Right lobe of liver (tissue), 6 donors: ENCODE data around the gene P2RX7. TPM values are rescaled to one million over a fixed set of nuclear protein-coding genes. Genes with fewer than 3 reads are reported as not detected.
A peak's percentile ranks its signal among the peaks of the same experiment; 100 is the strongest.

Experiments
- ATAC-seq, 4 donors: fragments of 200-7000 bp; cut with Tn5 transposase; one replicate each; pipeline ENCODE4 v1.9.1; 2020; ENCODE audit warnings: mild to moderate bottlenecking in 4 of 4, moderate library complexity in 4 of 4
- DNase-seq, 3 donors: peaks; one replicate each; pipeline ENCODE4 v3.0.0-alpha.2; 2020
- H3K27ac ChIP-seq, 3 donors: fragments of 200-600 bp; one replicate each; pipeline ENCODE4 v1.8.0; 2022
- H3K27me3 ChIP-seq, 2 donors: fragments of 200-600 bp; one replicate each; pipeline ENCODE4 v1.8.0; 2022
- H3K36me3 ChIP-seq, 4 donors: fragments of 200-600 bp; sonication (generic) in 1 of 4; one replicate each; pipeline versions ENCODE4 v1.5.1 to v1.8.0; 2017 to 2022; ENCODE audit warnings: control low read depth in 1 of 4
- H3K4me1 ChIP-seq, 4 donors: fragments of 200-600 bp; sonication (generic) in 1 of 4; one replicate each; pipeline versions ENCODE4 v1.5.1 to v1.8.0; 2017 to 2022; ENCODE audit warnings: control low read depth in 1 of 4
- H3K4me3 ChIP-seq, 3 donors: fragments of 200-600 bp; one replicate each; pipeline ENCODE4 v1.8.0; 2022
- H3K9me3 ChIP-seq, 4 donors: fragments of 200-600 bp; sonication (generic) in 1 of 4; one replicate each; pipeline versions ENCODE4 v1.5.1 to v1.8.0; 2017 to 2022; ENCODE audit warnings: control low read depth in 1 of 4
- CTCF ChIP-seq, 4 donors: fragments of 200-600 bp in 3 of 4; fragments of 450-650 bp in 1 of 4; IDR thresholded peaks; one replicate each; pipeline versions ENCODE4 v1.5.1 to v1.8.0; 2016 to 2022; ENCODE audit warnings: antibody characterized with exemption in 4 of 4, mild to moderate bottlenecking in 2 of 4
- POLR2A ChIP-seq: fragments of 450-650 bp; IDR thresholded peaks from one replicate; pipeline ENCODE4 v1.6.1; 2017; ENCODE audit warnings: antibody characterized with exemption, mild to moderate bottlenecking
- WGBS: methylation state at CpG from one replicate; pipeline ENCODE4 v1.1.6; 2018; ENCODE audit warnings: low coverage, low lambda C conversion rate; ENCODE audit not compliant: insufficient coverage; ENCODE audit errors: missing lambda C conversion rate; 5-methylcytosine and 5-hydroxymethylcytosine counted together
- intact Hi-C, 2 donors: fragments of 100-400 bp; cut with DNase I; formaldehyde crosslinking; loops; one replicate each; pipeline versions ENCODE4 v1.11.2 to v1.14.1; 2022
- total RNA-seq, 6 experiments: library from RNA; depleted of rRNA in 2 of 6; stranded (reverse); fragments of >200 nt in 2 of 6; fragmentation: NEBNext Ultra II Directional in 3 of 6; extraction: Animal tissue kit (Norgen Biotek cat#: 25700) in 3 of 6; gene quantifications; one replicate each; pipeline versions ENCODE4 v1.1.0 to v1.2.4, GENCODE V29; 2016 to 2023
- donor health status: DM: no; HTN: yes; CAD: no.
- donor health status: DM: no; HTN: no; CAD: no.
- donor health status: DM: no; HTN: no; CAD: no.
- donor health status: DM: no; HTN: yes; CAD: no.
- donor health status: DM: no; HTN: yes; CAD: no.

Gene P2RX7
- total RNA-seq, 6 experiments from 2014 or later, result 2.5 to 11.4 (median 3.4) TPM

DNA sequence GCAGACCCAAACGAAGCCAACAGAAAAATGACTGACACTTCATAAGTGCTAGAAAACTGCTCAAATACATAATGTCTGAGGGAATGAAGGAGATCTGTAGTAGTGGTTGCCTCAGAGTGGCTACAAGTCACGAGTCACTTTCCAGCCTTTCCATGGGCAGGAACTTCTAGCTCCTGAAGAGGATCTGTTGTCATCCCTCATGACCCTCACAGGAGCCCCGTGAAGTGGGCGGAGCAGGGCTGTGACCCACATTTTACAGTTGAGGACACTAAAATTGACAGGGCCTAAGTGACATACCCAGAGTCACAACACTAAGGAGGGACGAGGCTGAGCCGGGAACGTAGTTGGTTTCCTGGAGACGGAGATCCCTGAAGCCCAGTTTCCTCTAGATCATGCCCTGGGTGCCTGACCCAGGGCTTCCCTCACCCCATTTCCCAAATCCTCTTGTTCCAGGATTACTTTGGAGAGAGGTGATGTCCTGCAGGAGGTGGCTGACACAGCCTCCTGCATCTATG lies 45.8 kb upstream of the P2RX7 start:
- no peak for ATAC-seq
- intact Hi-C loops, result no loop called here

GRCh38 chr12:121087467-121088194 lies 45.0 kb upstream of the P2RX7 start:
- no peak for DNase-seq
- 42% methylated on average over 5 of the region's 11 CpGs for WGBS
- TF ChIP-seq POLR2A (no peak), CTCF (IDR thresholded peaks at IDR 0.05) (no peak)
- H3K4me3 ChIP-seq, result no peak overlapping the region
- H3K9me3 ChIP-seq, result no peaks in the 10 kb centered on the region
- no peak overlapping the region for H3K27ac ChIP-seq
- intact Hi-C loops, result no loop called here
- H3K27me3 ChIP-seq, result no peaks in the 10 kb centered on the region
- no peaks in the 10 kb centered on the region for H3K36me3 ChIP-seq
- no peaks in the 10 kb centered on the region for H3K4me1 ChIP-seq
- peak in 1 of 4 donors; percentile 13 for ATAC-seq

More for the DNA sequence above, 45.8 kb upstream of the P2RX7 start:
- Histone ChIP-seq H3K27ac (no peak overlapping the region), H3K9me3 (no peaks in the 10 kb centered on the region), H3K27me3 (no peaks in the 10 kb centered on the region), H3K4me3 (no peak overlapping the region), H3K36me3 (no peaks in the 10 kb centered on the region), H3K4me1 (no peaks in the 10 kb centered on the region)
- WGBS, result no CpG with 5 or more reads among the region's 8 CpGs
- no peak for DNase-seq
- TF ChIP-seq CTCF (IDR thresholded peaks at IDR 0.05) (no peak), POLR2A (no peak)

DNA sequence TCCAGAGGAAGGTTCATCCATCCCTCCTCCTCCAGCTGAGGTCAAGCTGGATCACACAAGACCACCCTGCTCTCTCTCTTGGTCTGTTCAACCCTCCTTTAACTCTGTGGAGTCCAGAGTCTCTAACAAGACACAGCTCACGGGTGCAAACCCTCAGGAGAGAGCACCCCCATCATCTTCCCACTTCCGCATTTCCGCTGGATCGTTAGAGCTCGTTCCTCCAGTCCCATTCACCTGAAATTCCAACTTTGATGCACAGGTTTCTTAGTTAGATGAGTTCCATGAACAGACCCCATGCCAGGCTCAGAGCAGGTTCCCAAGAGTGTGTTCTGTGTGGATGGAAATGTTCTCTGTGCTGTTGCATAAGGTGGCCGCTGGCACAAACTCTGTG lies 44.5 kb upstream of the P2RX7 start:
- TF ChIP-seq POLR2A (no peak), CTCF (IDR thresholded peaks at IDR 0.05) (no peak)
- no peak for DNase-seq
- Histone ChIP-seq H3K9me3 (no peaks in the 10 kb centered on the region), H3K4me1 (no peaks in the 10 kb centered on the region), H3K27me3 (no peaks in the 10 kb centered on the region), H3K4me3 (no peak overlapping the region), H3K27ac (no peak overlapping the region), H3K36me3 (no peaks in the 10 kb centered on the region)
- ATAC-seq, result no peak
- WGBS, result 96% methylated on average over 6 of the region's 6 CpGs
- intact Hi-C loops, result no loop called here

DNA sequence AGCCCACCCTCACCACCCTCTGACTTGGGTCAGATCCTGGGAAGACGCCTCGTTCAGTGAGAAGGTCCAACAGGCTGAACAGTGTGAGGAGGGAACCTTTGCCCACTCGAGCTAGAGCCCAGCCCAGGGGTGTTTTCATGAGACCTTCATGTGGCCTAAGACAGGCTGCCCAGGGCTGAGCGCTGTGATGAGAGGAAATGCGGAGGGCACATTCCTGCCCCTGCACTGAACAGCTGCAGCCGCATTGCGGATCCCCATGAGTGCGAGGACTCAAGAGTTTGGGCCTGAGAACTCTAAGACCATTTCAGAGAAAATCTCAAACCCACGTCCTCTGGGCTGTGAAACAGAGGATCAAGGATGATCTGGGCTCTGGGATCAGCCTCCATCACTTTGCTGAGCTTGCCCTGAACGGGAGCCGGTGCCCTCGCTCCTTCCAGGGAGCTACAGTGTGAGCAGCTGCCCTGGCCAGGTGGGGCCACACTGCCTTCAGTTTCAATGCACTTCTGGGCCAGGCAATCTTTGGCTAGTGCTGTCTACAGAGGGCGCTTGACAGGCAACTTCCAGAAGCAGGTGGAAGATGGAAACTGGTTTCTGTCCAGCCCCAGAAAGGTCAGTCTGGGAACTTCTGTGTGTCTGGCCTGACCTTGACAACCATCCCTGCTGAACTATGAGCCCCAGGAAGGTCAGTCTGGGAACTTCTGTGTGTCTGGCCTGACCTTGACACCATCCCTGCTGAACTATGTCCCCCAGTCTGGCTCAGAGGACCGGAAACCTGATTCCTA lies 43.5 kb upstream of the P2RX7 start:
- ATAC-seq, result peak; percentile 76 to 90 (median 88)

More for the DNA sequence above, 43.5 kb upstream of the P2RX7 start:
- Histone ChIP-seq H3K27me3 (no peaks in the 10 kb centered on the region), H3K4me3 (no peak overlapping the region), H3K36me3 (no peaks in the 10 kb centered on the region), H3K27ac (no peak overlapping the region), H3K9me3 (no peaks in the 10 kb centered on the region), H3K4me1 (no peaks in the 10 kb centered on the region)
- peak; percentile 42 to 70 (median 55) for DNase-seq
- intact Hi-C loops, result no loop called here
- peak in 1 of 4 donors; percentile 27 for TF ChIP-seq CTCF (IDR thresholded peaks at IDR 0.05)
- TF ChIP-seq POLR2A, result no peak
- 40% methylated on average over 3 of the region's 14 CpGs for WGBS
